Measurements from ENCODE around the gene SOX14.

SOX14 gene

DNA sequence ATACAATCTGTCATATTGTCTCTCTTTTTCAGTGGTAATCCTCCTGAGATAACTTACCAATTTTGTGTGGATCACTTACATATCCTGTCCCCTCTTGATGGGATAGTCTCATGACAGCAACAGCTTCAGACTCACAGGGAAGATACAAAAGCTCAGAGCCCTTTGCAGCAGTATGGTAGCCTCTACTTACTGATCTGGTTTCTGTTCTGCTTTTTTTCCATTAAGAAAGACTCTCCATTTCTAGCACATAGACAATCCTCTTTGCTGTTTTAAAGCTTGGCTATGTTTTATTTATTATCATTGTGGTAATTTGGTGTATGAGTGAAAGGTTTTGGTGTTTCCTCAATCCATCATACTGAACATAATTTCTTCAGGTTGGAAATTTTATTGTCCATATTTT is 25.4 kb upstream of the SOX14 start:
- Histone ChIP-seq H3K9me3 (replicated peaks in 1 of 2; ENCODE audit: control insufficient read depth in 2 of 2, insufficient read depth in 1 of 2, low read depth in 1 of 2, low read length in 2 of 2) (peaks cover 0 to 5% of the 10 kb centered on the region in 2 donors), H2AFZ (ENCODE audit: low read length) (no peak overlapping the region), H3K27me3 (ENCODE audit: control insufficient read depth in 3 of 3, insufficient read depth in 3 of 3, low read depth in 1 of 3, low read length in 3 of 3) (no peaks in the 10 kb centered on the region), H3K4me3 (ENCODE audit: low read length in 2 of 2) (no peak overlapping the region), H4K8ac (ENCODE audit: low read depth, low read length) (no peak overlapping the region), H2BK12ac (ENCODE audit: low read length) (no peak overlapping the region), H2BK120ac (ENCODE audit: low read depth, low read length) (no peak overlapping the region), H3K23ac (ENCODE audit: low read depth, low read length, poor library complexity) (no peak overlapping the region), H3K4me2 (ENCODE audit: insufficient read depth, low read length, poor library complexity, severe bottlenecking) (no peak overlapping the region), H3K36me3 (replicated peaks in 1 of 2; ENCODE audit: control insufficient read depth in 2 of 2, insufficient read depth in 2 of 2, low read length in 2 of 2) (no peaks in the 10 kb centered on the region), H2BK5ac (ENCODE audit: low read length) (no peak overlapping the region), H3K9ac (ENCODE audit: low read depth, low read length, poor library complexity) (no peak overlapping the region), H3K18ac (ENCODE audit: low read length) (no peak overlapping the region), H3K4me1 (ENCODE audit: control insufficient read depth in 2 of 2, insufficient read depth in 1 of 2, low read depth in 1 of 2, low read length in 2 of 2) (no peaks in the 10 kb centered on the region), H4K91ac (ENCODE audit: low read depth, low read length, poor library complexity) (no peak overlapping the region), H3K79me1 (ENCODE audit: low read depth, low read length) (no peaks in the 10 kb centered on the region), H2AK5ac (ENCODE audit: low read depth, low read length) (no peak overlapping the region), H2BK15ac (ENCODE audit: low read length) (no peak overlapping the region), H3K14ac (ENCODE audit: low read length) (no peak overlapping the region), H3K4ac (ENCODE audit: low read length) (no peak overlapping the region), H3K27ac (replicated peaks; ENCODE audit: low read length) (no peak overlapping the region)
- DNase-seq (ENCODE audit: low spot score), result no peak

DNA sequence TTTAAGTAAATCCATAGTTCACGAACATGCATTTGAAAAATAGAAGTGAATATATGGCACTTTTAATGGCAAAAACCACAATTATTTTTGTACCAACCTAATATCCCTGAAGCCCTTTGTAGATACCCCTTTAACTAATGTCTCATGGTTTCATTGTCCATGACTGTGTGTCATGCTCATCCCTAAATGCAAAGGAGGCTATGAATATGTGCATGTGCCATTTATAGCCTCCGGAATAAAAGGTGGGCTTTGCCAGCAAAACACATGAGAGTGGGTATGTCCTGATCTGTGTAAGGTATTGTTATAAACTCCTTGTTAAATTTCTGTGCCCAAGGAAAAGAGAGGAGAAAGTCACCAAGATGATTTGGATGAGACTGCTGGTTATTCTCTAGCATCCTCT is 20.5 kb upstream of the SOX14 start:
- no CpG with 5 or more reads among the region's 2 CpGs for WGBS, 2 donors (ENCODE audit: extremely low coverage in 2 of 2, insufficient read length in 2 of 2, insufficient replicate concordance in 1 of 2)

DNA sequence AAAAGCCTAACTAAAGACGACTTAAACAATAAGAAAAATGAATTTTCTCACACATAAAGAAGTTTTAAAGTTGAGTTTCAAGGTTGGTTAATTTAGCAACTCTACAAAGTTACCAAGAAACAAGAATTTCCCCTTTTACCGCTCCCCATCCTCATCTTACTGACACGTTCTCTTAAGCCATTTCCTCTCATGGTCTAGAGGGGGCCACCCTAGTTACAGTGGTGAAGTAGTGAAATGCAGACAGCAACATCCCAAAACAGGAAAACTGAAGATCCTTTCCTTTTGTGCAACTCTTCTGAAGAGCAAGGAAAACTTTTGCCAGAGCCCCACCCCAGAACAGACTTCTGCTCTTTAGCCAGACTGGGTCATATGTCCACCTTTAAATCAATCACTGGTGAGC is 17.3 kb upstream of the SOX14 start:
- H2BK5ac ChIP-seq (ENCODE audit: low read length), result no peak overlapping the region

More for the DNA sequence above, 20.5 kb upstream of the SOX14 start:
- H3K18ac ChIP-seq (ENCODE audit: low read length), result no peak overlapping the region
- no peak overlapping the region for H3K9ac ChIP-seq (ENCODE audit: low read depth, low read length, poor library complexity)
- no peak overlapping the region for H3K4me3 ChIP-seq (ENCODE audit: low read length in 2 of 2)
- H2BK120ac ChIP-seq (ENCODE audit: low read depth, low read length), result no peak overlapping the region
- no peak overlapping the region for H3K4me2 ChIP-seq (ENCODE audit: insufficient read depth, low read length, poor library complexity, severe bottlenecking)
- H3K14ac ChIP-seq (ENCODE audit: low read length), result no peak overlapping the region
- H3K79me1 ChIP-seq (ENCODE audit: low read depth, low read length), result no peaks in the 10 kb centered on the region
- no peaks in the 10 kb centered on the region for H3K4me1 ChIP-seq (ENCODE audit: control insufficient read depth in 2 of 2, insufficient read depth in 1 of 2, low read depth in 1 of 2, low read length in 2 of 2)
- no peak overlapping the region for H2BK15ac ChIP-seq (ENCODE audit: low read length)
- DNase-seq (ENCODE audit: low spot score), result no peak
- no peak overlapping the region for H3K4ac ChIP-seq (ENCODE audit: low read length)
- no peaks in the 10 kb centered on the region for H3K9me3 ChIP-seq (replicated peaks in 1 of 2; ENCODE audit: control insufficient read depth in 2 of 2, insufficient read depth in 1 of 2, low read depth in 1 of 2, low read length in 2 of 2)
- H4K91ac ChIP-seq (ENCODE audit: low read depth, low read length, poor library complexity), result no peak overlapping the region
- H3K27ac ChIP-seq (replicated peaks; ENCODE audit: low read length), result no peak overlapping the region
- H2BK5ac ChIP-seq (ENCODE audit: low read length), result no peak overlapping the region
- no peak overlapping the region for H2BK12ac ChIP-seq (ENCODE audit: low read length)
- no peak overlapping the region for H2AFZ ChIP-seq (ENCODE audit: low read length)
- H3K27me3 ChIP-seq (ENCODE audit: control insufficient read depth in 3 of 3, insufficient read depth in 3 of 3, low read depth in 1 of 3, low read length in 3 of 3), result peaks cover 0 to 3% (median 0%) of the 10 kb centered on the region in 3 experiments
- no peak overlapping the region for H4K8ac ChIP-seq (ENCODE audit: low read depth, low read length)
- no peak overlapping the region for H2AK5ac ChIP-seq (ENCODE audit: low read depth, low read length)
- no peak overlapping the region for H3K23ac ChIP-seq (ENCODE audit: low read depth, low read length, poor library complexity)
- no peaks in the 10 kb centered on the region for H3K36me3 ChIP-seq (replicated peaks in 1 of 2; ENCODE audit: control insufficient read depth in 2 of 2, insufficient read depth in 2 of 2, low read length in 2 of 2)

DNA sequence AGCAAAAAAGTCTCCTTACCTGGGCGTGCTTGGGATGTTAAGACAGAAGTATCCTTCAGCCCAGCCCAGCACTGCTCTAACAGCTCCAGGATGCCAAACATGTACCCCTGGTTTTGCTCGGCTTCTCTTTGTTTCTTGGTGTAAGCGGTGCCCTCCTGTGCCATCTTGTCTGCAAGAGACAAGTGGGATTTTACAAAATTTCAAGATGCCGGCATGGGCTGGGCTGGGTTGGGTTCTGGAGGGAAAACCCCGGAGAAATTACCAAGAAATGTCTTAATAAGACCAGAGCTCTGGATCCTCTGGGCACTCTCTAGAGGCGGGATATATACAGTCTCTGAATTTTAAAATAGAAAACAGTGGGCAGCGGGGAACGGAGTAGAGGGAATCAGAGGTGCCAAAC is 4.6 kb upstream of the SOX14 start:
- H3K79me1 ChIP-seq (ENCODE audit: low read depth, low read length), result no peaks in the 10 kb centered on the region
- H3K9me3 ChIP-seq (replicated peaks in 1 of 2; ENCODE audit: control insufficient read depth in 2 of 2, insufficient read depth in 1 of 2, low read depth in 1 of 2, low read length in 2 of 2), result peaks cover 0 to 1% of the 10 kb centered on the region in 2 donors
- no peak overlapping the region for H3K27ac ChIP-seq (replicated peaks; ENCODE audit: low read length)
- peaks cover 3 to 23% of the 10 kb centered on the region in 2 donors for H3K4me1 ChIP-seq (ENCODE audit: control insufficient read depth in 2 of 2, insufficient read depth in 1 of 2, low read depth in 1 of 2, low read length in 2 of 2)
- no peak overlapping the region for H3K23ac ChIP-seq (ENCODE audit: low read depth, low read length, poor library complexity)
- H2BK15ac ChIP-seq (ENCODE audit: low read length), result no peak overlapping the region
- no peak overlapping the region for H2BK120ac ChIP-seq (ENCODE audit: low read depth, low read length)
- no peak overlapping the region for H2AK5ac ChIP-seq (ENCODE audit: low read depth, low read length)
- H4K91ac ChIP-seq (ENCODE audit: low read depth, low read length, poor library complexity), result no peak overlapping the region
- no peak overlapping the region for H3K4ac ChIP-seq (ENCODE audit: low read length)
- H3K4me2 ChIP-seq (ENCODE audit: insufficient read depth, low read length, poor library complexity, severe bottlenecking), result no peak overlapping the region
- no peak overlapping the region for H2BK12ac ChIP-seq (ENCODE audit: low read length)
- no peak overlapping the region for H4K8ac ChIP-seq (ENCODE audit: low read depth, low read length)
- no peak overlapping the region for H3K18ac ChIP-seq (ENCODE audit: low read length)
- no peaks in the 10 kb centered on the region for H3K36me3 ChIP-seq (replicated peaks in 1 of 2; ENCODE audit: control insufficient read depth in 2 of 2, insufficient read depth in 2 of 2, low read length in 2 of 2)
- no CpG with 5 or more reads among the region's 8 CpGs for WGBS, 2 donors (ENCODE audit: extremely low coverage in 2 of 2, insufficient read length in 2 of 2, insufficient replicate concordance in 1 of 2)
- no peak overlapping the region for H3K4me3 ChIP-seq (ENCODE audit: low read length in 2 of 2)
- no peak for DNase-seq (ENCODE audit: low spot score)
- H2AFZ ChIP-seq (ENCODE audit: low read length), result no peak overlapping the region
- no peak overlapping the region for H2BK5ac ChIP-seq (ENCODE audit: low read length)
- H3K27me3 ChIP-seq (ENCODE audit: control insufficient read depth in 3 of 3, insufficient read depth in 3 of 3, low read depth in 1 of 3, low read length in 3 of 3), result peaks cover 36 to 59% (median 50%) of the 10 kb centered on the region in 3 experiments
- no peak overlapping the region for H3K14ac ChIP-seq (ENCODE audit: low read length)
- no peak overlapping the region for H3K9ac ChIP-seq (ENCODE audit: low read depth, low read length, poor library complexity)

More for the DNA sequence above, 17.3 kb upstream of the SOX14 start:
- Histone ChIP-seq H2AFZ (ENCODE audit: low read length) (no peak overlapping the region), H3K27ac (replicated peaks; ENCODE audit: low read length) (no peak overlapping the region), H3K4me3 (ENCODE audit: low read length in 2 of 2) (no peak overlapping the region), H3K4ac (ENCODE audit: low read length) (no peak overlapping the region), H3K4me2 (ENCODE audit: insufficient read depth, low read length, poor library complexity, severe bottlenecking) (no peak overlapping the region), H4K8ac (ENCODE audit: low read depth, low read length) (no peak overlapping the region), H3K18ac (ENCODE audit: low read length) (no peak overlapping the region), H3K9ac (ENCODE audit: low read depth, low read length, poor library complexity) (no peak overlapping the region), H3K4me1 (ENCODE audit: control insufficient read depth in 2 of 2, insufficient read depth in 1 of 2, low read depth in 1 of 2, low read length in 2 of 2) (no peaks in the 10 kb centered on the region), H3K9me3 (replicated peaks in 1 of 2; ENCODE audit: control insufficient read depth in 2 of 2, insufficient read depth in 1 of 2, low read depth in 1 of 2, low read length in 2 of 2) (no peaks in the 10 kb centered on the region), H3K36me3 (replicated peaks in 1 of 2; ENCODE audit: control insufficient read depth in 2 of 2, insufficient read depth in 2 of 2, low read length in 2 of 2) (no peaks in the 10 kb centered on the region), H2BK15ac (ENCODE audit: low read length) (no peak overlapping the region), H3K27me3 (ENCODE audit: control insufficient read depth in 3 of 3, insufficient read depth in 3 of 3, low read depth in 1 of 3, low read length in 3 of 3) (peaks cover 0 to 3% (median 0%) of the 10 kb centered on the region in 3 experiments), H2AK5ac (ENCODE audit: low read depth, low read length) (no peak overlapping the region), H2BK12ac (ENCODE audit: low read length) (no peak overlapping the region), H3K23ac (ENCODE audit: low read depth, low read length, poor library complexity) (no peak overlapping the region), H3K14ac (ENCODE audit: low read length) (no peak overlapping the region), H4K91ac (ENCODE audit: low read depth, low read length, poor library complexity) (no peak overlapping the region), H2BK120ac (ENCODE audit: low read depth, low read length) (no peak overlapping the region), H3K79me1 (ENCODE audit: low read depth, low read length) (no peaks in the 10 kb centered on the region)
- WGBS, 2 donors (ENCODE audit: extremely low coverage in 2 of 2, insufficient read length in 2 of 2, insufficient replicate concordance in 1 of 2), result no CpG with 5 or more reads among the region's 3 CpGs
- no peak for DNase-seq (ENCODE audit: low spot score)
